ENCODE data around the gene NPIPA3.
"Not testable (repeated sequence)": the region's sequence is repeated elsewhere in the genome, so short reads cannot be mapped to it uniquely, and the experiment has no call there.

Gene NPIPA3

GRCh38 chr16:14676633-14677032 is 26.6 kb upstream of the NPIPA3 start:
- H3K27me3 ChIP-seq, result no peaks in the 10 kb centered on the region; the same call in 1 of the 2 replicates
- H3K36me3 ChIP-seq, result no peaks in the 10 kb centered on the region
- no peak for DNase-seq
- H3K9me3 ChIP-seq, result no peaks in the 10 kb centered on the region
- no peak overlapping the region for H3K4me3 ChIP-seq (ENCODE audit: low read depth, low read length)
- no peaks in the 10 kb centered on the region for H3K4me1 ChIP-seq
- TF ChIP-seq CTCF (IDR thresholded peaks at IDR 0.05; ENCODE audit: low read depth, low read length), result no peak

GRCh38 chr16:14677627-14678026 is 25.6 kb upstream of the NPIPA3 start:
- no peaks in the 10 kb centered on the region for H3K9me3 ChIP-seq
- no peak for TF ChIP-seq CTCF (IDR thresholded peaks at IDR 0.05; ENCODE audit: low read depth, low read length)

DNA sequence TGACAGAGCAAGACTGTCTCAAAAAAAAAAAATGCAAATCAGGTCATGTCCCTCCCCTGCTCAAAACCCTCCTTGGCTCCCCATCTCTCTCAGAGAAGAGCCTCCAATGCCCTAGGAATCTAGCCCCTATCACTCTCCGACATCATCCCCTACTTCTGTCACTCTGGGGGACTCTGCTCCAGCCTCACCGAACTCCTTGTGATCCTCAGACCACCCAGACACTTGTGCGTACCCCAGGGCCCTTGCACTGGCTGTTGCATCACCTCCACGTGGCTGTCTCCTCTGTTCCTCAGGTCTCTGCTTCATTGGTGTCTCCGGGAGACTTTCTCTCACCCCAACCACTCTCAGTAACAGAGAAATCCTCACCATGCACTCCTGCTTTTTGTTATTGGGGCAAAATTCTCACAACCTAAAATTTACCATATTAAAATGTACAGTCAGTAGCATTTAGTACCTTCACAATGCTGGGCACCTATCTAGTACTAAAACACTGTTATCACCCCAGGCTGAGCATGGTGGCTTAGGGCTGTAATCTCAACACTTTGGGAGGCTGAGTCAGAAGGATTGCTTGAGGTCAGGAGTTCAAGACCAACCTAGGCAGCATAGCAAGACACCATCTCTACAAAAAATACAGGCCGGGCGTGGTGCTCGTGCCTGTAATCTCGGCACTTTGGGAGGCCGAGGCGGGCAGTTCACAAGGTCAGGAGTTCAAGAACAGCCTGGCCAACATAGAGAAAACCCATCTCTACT is 24.3 kb upstream of the NPIPA3 start:
- TF ChIP-seq CTCF (IDR thresholded peaks at IDR 0.05; ENCODE audit: low read depth, low read length), result no peak
- Histone ChIP-seq H3K4me3 (ENCODE audit: low read depth, low read length) (no peak overlapping the region), H3K27me3 (no peaks in the 10 kb centered on the region; the same call in 1 of the 2 replicates), H3K4me1 (no peaks in the 10 kb centered on the region), H3K9me3 (no peaks in the 10 kb centered on the region), H3K36me3 (no peaks in the 10 kb centered on the region)
- DNase-seq, result no peak

More at GRCh38 chr16:14677627-14678026, 25.6 kb upstream of the NPIPA3 start:
- no peaks in the 10 kb centered on the region for H3K4me1 ChIP-seq
- DNase-seq, result no peak
- no peaks in the 10 kb centered on the region; the same call in 1 of the 2 replicates for H3K27me3 ChIP-seq
- no peak overlapping the region for H3K4me3 ChIP-seq (ENCODE audit: low read depth, low read length)
- H3K36me3 ChIP-seq, result no peaks in the 10 kb centered on the region

GRCh38 chr16:14680396-14680795 is 22.8 kb upstream of the NPIPA3 start:
- DNase-seq; H3K27me3 ChIP-seq; H3K4me1 ChIP-seq; H3K36me3 ChIP-seq; H3K9me3 ChIP-seq; H3K4me3 ChIP-seq (ENCODE audit: low read depth, low read length): not testable (repeated sequence)

- Histone ChIP-seq H3K4me1 (no peaks in the 10 kb centered on the region), H3K27me3 (no peaks in the 10 kb centered on the region; the same call in 1 of the 2 replicates), H3K9me3 (no peaks in the 10 kb centered on the region), H3K36me3 (no peaks in the 10 kb centered on the region), H3K4me3 (ENCODE audit: low read depth, low read length) (no peak overlapping the region)
- TF ChIP-seq CTCF (IDR thresholded peaks at IDR 0.05; ENCODE audit: low read depth, low read length), result no peak
- DNase-seq, result no peak
Measured at GRCh38 chr16:14681115-14681514, 22.1 kb upstream of the NPIPA3 start.

DNA sequence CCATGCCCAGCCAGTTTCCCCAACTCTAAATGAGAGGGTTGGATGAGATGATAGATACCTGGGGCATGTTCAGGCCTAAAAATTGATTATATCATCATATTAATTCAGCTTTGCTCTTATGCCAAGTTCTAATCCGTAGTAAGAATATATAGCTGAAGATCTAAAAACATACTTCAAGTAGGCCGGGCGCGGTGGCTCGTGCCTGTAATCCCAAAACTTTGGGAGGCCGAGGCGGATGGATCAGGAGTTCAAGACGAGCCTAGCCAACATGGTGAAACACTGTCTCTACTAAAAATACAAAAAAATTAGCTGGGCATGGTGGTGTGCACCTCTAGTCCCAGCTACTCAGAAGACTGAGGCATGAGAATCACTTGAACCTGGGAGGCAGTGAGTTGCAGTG is 21.1 kb upstream of the NPIPA3 start:
- no peak for TF ChIP-seq CTCF (IDR thresholded peaks at IDR 0.05; ENCODE audit: low read depth, low read length)
- H3K27me3 ChIP-seq, result no peaks in the 10 kb centered on the region; the same call in 1 of the 2 replicates
- DNase-seq, result no peak
- H3K36me3 ChIP-seq, result no peaks in the 10 kb centered on the region
- no peak overlapping the region for H3K4me3 ChIP-seq (ENCODE audit: low read depth, low read length)
- no peaks in the 10 kb centered on the region for H3K9me3 ChIP-seq
- H3K4me1 ChIP-seq, result no peaks in the 10 kb centered on the region

DNA sequence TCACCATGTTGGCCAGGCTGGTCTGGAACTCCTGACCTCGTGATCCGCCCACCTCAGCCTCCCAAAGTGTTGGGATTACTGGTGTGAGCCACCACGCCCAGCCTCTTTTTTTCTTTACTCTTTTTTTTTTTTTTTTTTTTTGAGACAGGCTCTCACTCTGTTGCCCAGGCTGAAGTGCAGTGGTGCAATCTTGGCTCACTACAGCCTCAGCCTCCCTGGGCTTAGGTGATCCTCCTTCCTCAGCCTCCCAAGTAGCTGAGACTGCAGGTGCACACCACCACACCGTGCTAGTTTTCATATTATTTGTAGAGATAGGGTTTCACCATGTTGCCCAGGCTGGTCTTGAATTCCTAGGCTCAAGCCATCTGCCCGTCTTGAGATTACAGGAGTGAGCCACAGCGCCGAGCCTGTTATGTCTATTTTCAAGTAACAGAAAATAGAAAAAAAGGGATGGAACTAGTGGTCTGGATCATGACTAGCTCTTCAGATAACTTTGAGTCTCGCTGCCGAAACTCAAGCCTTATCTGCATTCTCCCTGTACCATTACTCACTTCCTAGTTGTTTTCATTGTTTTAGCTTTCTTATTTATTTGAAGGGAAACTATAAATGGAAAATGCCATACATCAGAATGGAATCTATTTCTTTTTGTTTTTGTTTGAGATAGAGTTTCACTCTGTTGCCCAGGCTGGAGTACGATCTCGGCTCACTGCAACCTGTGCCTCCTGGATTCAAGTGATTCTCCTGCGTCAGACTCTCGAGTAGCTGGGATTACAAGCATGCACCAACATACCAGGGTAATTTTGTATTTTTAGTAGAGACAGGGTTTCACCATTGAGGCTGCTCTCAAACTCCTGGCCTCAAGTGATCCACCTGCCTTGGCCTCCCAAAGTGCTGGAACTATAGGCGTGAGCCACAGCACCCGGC is 17.1 kb upstream of the NPIPA3 start:
- not testable (repeated sequence) for H3K9me3 ChIP-seq; DNase-seq; H3K4me3 ChIP-seq (ENCODE audit: low read depth, low read length); H3K4me1 ChIP-seq; H3K27me3 ChIP-seq; H3K36me3 ChIP-seq

- H3K27me3 ChIP-seq; H3K36me3 ChIP-seq; DNase-seq; H3K4me3 ChIP-seq (ENCODE audit: low read depth, low read length); H3K4me1 ChIP-seq; H3K9me3 ChIP-seq: not testable (repeated sequence)
Measured at GRCh38 chr16:14694129-14694528, 9.1 kb upstream of the NPIPA3 start, which contains the start of gene PLA2G10. Gene PLA2G10 (minus strand): TSS chr16:14694308. CDS start chr16:14694229, 79 bp downstream.

- H3K27me3 ChIP-seq; H3K36me3 ChIP-seq; H3K9me3 ChIP-seq; H3K4me3 ChIP-seq (ENCODE audit: low read depth, low read length); H3K4me1 ChIP-seq; DNase-seq: not testable (repeated sequence)
Measured at GRCh38 chr16:14701859-14702258, 1.4 kb upstream of the NPIPA3 start.

GRCh38 chr16:14702672-14703071 is 539 bp upstream of the NPIPA3 start:
- DNase-seq; H3K27me3 ChIP-seq; H3K9me3 ChIP-seq; H3K36me3 ChIP-seq; H3K4me1 ChIP-seq; H3K4me3 ChIP-seq (ENCODE audit: low read depth, low read length): not testable (repeated sequence)
